K562 (cell line): Measurements from ENCODE around the gene ZNF140. TPM values are rescaled to one million over a fixed set of nuclear protein-coding genes. Genes with fewer than 3 reads are reported as not detected.

Experiments used
- BDP1 ChIP-seq: IDR thresholded peaks from 3 replicates; pipeline ENCODE4 v1.6.1; 2011; ENCODE audit not compliant: insufficient read length, insufficient read depth
- EZH2 ChIP-seq: IDR thresholded peaks from 2 replicates; pipeline ENCODE4 v1.6.1; 2012; ENCODE audit warnings: low read depth, mild to moderate bottlenecking, inconsistent platforms, low read length, borderline replicate concordance
- MXD1 ChIP-seq: fragments of 250-450 bp; sonication (Bioruptor Pico); IDR thresholded peaks from 2 replicates; pipeline ENCODE4 v1.8.0; 2021; ENCODE audit warnings: borderline replicate concordance, mild to moderate bottlenecking, moderate library complexity; ENCODE audit not compliant: poor library complexity, severe bottlenecking
- NCOA2 ChIP-seq, 2 experiments: fragments of 450-650 bp; IDR thresholded peaks; 2 replicates each; pipeline ENCODE4 v1.6.1; 2018; ENCODE audit warnings: mild to moderate bottlenecking in 2 of 2, moderate library complexity in 1 of 2; ENCODE audit not compliant: partially characterized antibody in 2 of 2
- NR4A1 ChIP-seq, 2 experiments: fragments of 250-450 bp in 1 of 2; fragments of 450-650 bp in 1 of 2; sonication (Bioruptor Pico) in 1 of 2; IDR thresholded peaks; 2 replicates each; pipeline versions ENCODE4 v1.4.0 to v1.6.1; 2016 to 2020; ENCODE audit warnings: mild to moderate bottlenecking in 2 of 2, missing compliant biosample characterization in 1 of 2, missing genetic modification characterization in 1 of 2, moderate library complexity in 1 of 2
- RBM25 ChIP-seq: fragments of 200-400 bp; formaldehyde crosslinking; IDR thresholded peaks from 2 replicates; pipeline ENCODE4 v1.6.1; 2018; ENCODE audit warnings: low read length, low read depth, moderate library complexity; ENCODE audit not compliant: severe bottlenecking
- REST ChIP-seq, 2 experiments: fragments of 450-650 bp; formaldehyde crosslinking in 1 of 2; IDR thresholded peaks; 2 replicates each; pipeline versions ENCODE4 v1.4.0 to v1.6.1; 2014 to 2020; ENCODE audit warnings: mild to moderate bottlenecking in 2 of 2, borderline replicate concordance in 1 of 2, low read depth in 1 of 2
- SIRT6 ChIP-seq: IDR thresholded peaks from one replicate; pipeline ENCODE4 v1.6.1; 2012; ENCODE audit warnings: low read depth, mild to moderate bottlenecking, control low read depth, inconsistent platforms, low read length, moderate library complexity
- SMARCC2 ChIP-seq: fragments of 450-650 bp; IDR thresholded peaks from 2 replicates; pipeline ENCODE4 v1.6.1; 2017; ENCODE audit warnings: antibody characterized with exemption, moderate library complexity, mild to moderate bottlenecking, low read depth
- TCF3 ChIP-seq: sonication (generic); formaldehyde crosslinking; IDR thresholded peaks from 2 replicates; pipeline ENCODE4 v1.4.0; 2020; ENCODE audit warnings: mild to moderate bottlenecking, missing genetic modification reagents
- TCF7 ChIP-seq: sonication (generic); IDR thresholded peaks from 2 replicates; pipeline ENCODE4 v1.6.1; 2016; ENCODE audit warnings: antibody characterized with exemption, borderline replicate concordance
- ZBTB49 ChIP-seq: sonication (generic); formaldehyde crosslinking; IDR thresholded peaks from 2 replicates; pipeline ENCODE4 v1.8.0; 2022; ENCODE audit warnings: missing genetic modification reagents, mild to moderate bottlenecking, borderline replicate concordance
- ZNF449 ChIP-seq: fragments of 250-450 bp; sonication (Bioruptor Pico); IDR thresholded peaks from 2 replicates; pipeline ENCODE4 v1.8.0; 2022; ENCODE audit warnings: moderate library complexity, mild to moderate bottlenecking, inconsistent platforms
- ZNF644 ChIP-seq: fragments of 200-800 bp; sonication (Bioruptor generic); IDR thresholded peaks from 2 replicates; pipeline ENCODE4 v1.6.1; 2016; ENCODE audit warnings: low read depth, missing genetic modification characterization, missing compliant biosample characterization
- polyA plus RNA-seq, 8 experiments: library from polyadenylated mRNA; depleted of rRNA in 4 of 8; stranded (reverse) in 5 of 8; unstranded in 3 of 8; fragments of >200 nt; fragmentation: Nextera tagmentation in 2 of 8; fragmentation: Illumina TruSeq in 1 of 8; extraction: Ambion mirVana in 2 of 8; extraction: Trizol in 1 of 8; gene quantifications; 2 replicates each; pipeline versions ENCODE4 v1.2.1 to v1.2.3, GENCODE V29; 2011 to 2014; ENCODE audit warnings: inconsistent platforms in 1 of 8, missing spikeins in 1 of 8
- total RNA-seq, 7 experiments: library from RNA; depleted of rRNA in 6 of 7; stranded (reverse); fragments of >200 nt in 6 of 7; fragmentation: Illumina TruSeq in 2 of 7; extraction: Trizol in 2 of 7; gene quantifications; 2 replicates each; pipeline versions ENCODE4 v1.2.1 to v1.2.3, GENCODE V29; 2011 to 2021; ENCODE audit warnings: low replicate concordance in 1 of 7

The ZNF140 gene
- total and polyA plus RNA-seq, 9 of the 15 experiments (the other 6 are each of a cell fraction or from before 2014, with no cell fraction given), result 1.6 to 10.9 (median 5.3) TPM

GRCh38 chr12:133135747-133136146 lies 55.0 kb downstream of the ZNF140 start (continued):
- 0 out of 2 replicates have a peak, but pooled peaks have one; percentile 26 for TF ChIP-seq REST (IDR thresholded peaks at IDR 0.05; ENCODE audit: borderline replicate concordance)
- TF ChIP-seq REST (CRISPR knock-in tag; IDR thresholded peaks at IDR 0.05; ENCODE audit: low read depth), result no peak
- peak; percentile 95 for TF ChIP-seq TCF3 (CRISPR knock-in tag)
- TF ChIP-seq TCF7, result no peak
- TF ChIP-seq SMARCC2, result no peak
- TF ChIP-seq EZH2, result no peak
- peak; percentile 43; the same call in 1 of the 2 replicates for TF ChIP-seq ZNF644 (tag)
- TF ChIP-seq NCOA2 (IDR thresholded peaks at IDR 0.05; ENCODE audit: partially characterized antibody in 2 of 2), result no peak
- no peak for TF ChIP-seq MXD1 (CRISPR knock-in tag)
- no peak for TF ChIP-seq ZNF449 (CRISPR knock-in tag)
- no peak for TF ChIP-seq RBM25
- no peak for TF ChIP-seq SIRT6
- TF ChIP-seq BDP1, result no peak
- TF ChIP-seq NR4A1 (CRISPR knock-in tag; IDR thresholded peaks at IDR 0.05), result no peak
- 0 out of 2 replicates have a peak, but pooled peaks have one; percentile 23 for TF ChIP-seq NR4A1 (tag; IDR thresholded peaks at IDR 0.05)
- TF ChIP-seq ZBTB49 (CRISPR knock-in tag), result no peak
